ENCODE results near the gene CTTN.

The CTTN gene

GRCh38 chr11:70422692-70423522 is 24.6 kb downstream of the CTTN start:
- Mint-ChIP-seq H3K9me3 (no peaks in the 10 kb centered on the region), H3K27me3 (peaks cover 19% of the 10 kb centered on the region), H3K4me1 (no peaks in the 10 kb centered on the region), H3K4me3 (no peak overlapping the region), H3K36me3 (no peaks in the 10 kb centered on the region), H3K27ac (no peak overlapping the region)
- DNase-seq = no peak
- CTCF ChIA-PET = interaction anchor here (0.6 kb wide), 1 partner anchor 1419 kb away, joined by 3 read pairs; no protein-coding TSS in a partner anchor

GRCh38 chr11:70423523-70424505 is 25.5 kb downstream of the CTTN start:
- Mint-ChIP-seq H3K9me3 (no peaks in the 10 kb centered on the region), H3K27me3 (peaks cover 15% of the 10 kb centered on the region), H3K36me3 (no peaks in the 10 kb centered on the region), H3K27ac (no peak overlapping the region), H3K4me1 (no peaks in the 10 kb centered on the region), H3K4me3 (no peak overlapping the region)
- CTCF ChIA-PET = no interaction called here
- no peak for DNase-seq

- H3K36me3 Mint-ChIP-seq = no peaks in the 10 kb centered on the region
- CTCF ChIA-PET = no interaction called here
- H3K27me3 Mint-ChIP-seq = peaks cover 15% of the 10 kb centered on the region
- no peak overlapping the region for H3K4me3 Mint-ChIP-seq
- H3K27ac Mint-ChIP-seq = no peak overlapping the region
- DNase-seq = no peak
- H3K9me3 Mint-ChIP-seq = no peaks in the 10 kb centered on the region
- no peaks in the 10 kb centered on the region for H3K4me1 Mint-ChIP-seq
These were observed 26.5 kb downstream of the CTTN start for GRCh38 chr11:70424765-70425344.

- CTCF ChIA-PET = no interaction called here
- Mint-ChIP-seq H3K36me3 (no peaks in the 10 kb centered on the region), H3K9me3 (no peaks in the 10 kb centered on the region), H3K4me1 (no peaks in the 10 kb centered on the region), H3K27ac (no peak overlapping the region), H3K4me3 (no peak overlapping the region), H3K27me3 (peaks cover 6% of the 10 kb centered on the region)
- no peak for DNase-seq
These were observed 29.1 kb downstream of the CTTN start for GRCh38 chr11:70427436-70427835.

GRCh38 chr11:70428701-70429427 is 30.5 kb downstream of the CTTN start:
- no peak overlapping the region for H3K4me3 Mint-ChIP-seq
- H3K27me3 Mint-ChIP-seq = no peaks in the 10 kb centered on the region
- CTCF ChIA-PET = no interaction called here
- no peak for DNase-seq
- no peak overlapping the region for H3K27ac Mint-ChIP-seq
- H3K36me3 Mint-ChIP-seq = no peaks in the 10 kb centered on the region
- no peaks in the 10 kb centered on the region for H3K4me1 Mint-ChIP-seq
- no peaks in the 10 kb centered on the region for H3K9me3 Mint-ChIP-seq

GRCh38 chr11:70429428-70429705 is 31.0 kb downstream of the CTTN start:
- Mint-ChIP-seq H3K9me3 (no peaks in the 10 kb centered on the region), H3K27me3 (no peaks in the 10 kb centered on the region), H3K36me3 (no peaks in the 10 kb centered on the region), H3K27ac (no peak overlapping the region), H3K4me3 (no peak overlapping the region), H3K4me1 (no peaks in the 10 kb centered on the region)
- no peak for DNase-seq
- CTCF ChIA-PET = no interaction called here

GRCh38 chr11:70429724-70430521 is 31.6 kb downstream of the CTTN start:
- no peak for DNase-seq
- Mint-ChIP-seq H3K27ac (no peak overlapping the region), H3K36me3 (no peaks in the 10 kb centered on the region), H3K9me3 (no peaks in the 10 kb centered on the region), H3K4me3 (no peak overlapping the region), H3K27me3 (no peaks in the 10 kb centered on the region), H3K4me1 (no peaks in the 10 kb centered on the region)
- CTCF ChIA-PET = no interaction called here

GRCh38 chr11:70430671-70431574 is 32.6 kb downstream of the CTTN start:
- H3K27me3 Mint-ChIP-seq = no peaks in the 10 kb centered on the region
- CTCF ChIA-PET = no interaction called here

GRCh38 chr11:70431611-70432010 is 33.3 kb downstream of the CTTN start:
- H3K27ac Mint-ChIP-seq = no peak overlapping the region
- CTCF ChIA-PET = no interaction called here
- H3K36me3 Mint-ChIP-seq = no peaks in the 10 kb centered on the region
- no peaks in the 10 kb centered on the region for H3K4me1 Mint-ChIP-seq
- DNase-seq = no peak
- no peaks in the 10 kb centered on the region for H3K27me3 Mint-ChIP-seq
- no peak overlapping the region for H3K4me3 Mint-ChIP-seq
- H3K9me3 Mint-ChIP-seq = no peaks in the 10 kb centered on the region

More at GRCh38 chr11:70430671-70431574, 32.6 kb downstream of the CTTN start:
- Mint-ChIP-seq H3K9me3 (no peaks in the 10 kb centered on the region), H3K27ac (no peak overlapping the region), H3K4me3 (no peak overlapping the region), H3K36me3 (no peaks in the 10 kb centered on the region), H3K4me1 (no peaks in the 10 kb centered on the region)
- no peak for DNase-seq

- DNase-seq = no peak
- Mint-ChIP-seq H3K27ac (no peak overlapping the region), H3K9me3 (no peaks in the 10 kb centered on the region), H3K36me3 (no peaks in the 10 kb centered on the region), H3K27me3 (no peaks in the 10 kb centered on the region), H3K4me1 (no peaks in the 10 kb centered on the region), H3K4me3 (no peak overlapping the region)
- CTCF ChIA-PET = no interaction called here
These were observed 33.7 kb downstream of the CTTN start for GRCh38 chr11:70432065-70432464.

GRCh38 chr11:70432580-70432979 is 34.3 kb downstream of the CTTN start:
- Mint-ChIP-seq H3K36me3 (no peaks in the 10 kb centered on the region), H3K27me3 (no peaks in the 10 kb centered on the region), H3K9me3 (no peaks in the 10 kb centered on the region), H3K4me3 (no peak overlapping the region), H3K27ac (no peak overlapping the region), H3K4me1 (no peaks in the 10 kb centered on the region)
- DNase-seq = no peak
- CTCF ChIA-PET = no interaction called here

GRCh38 chr11:70433038-70433437 is 34.7 kb downstream of the CTTN start:
- no peak for DNase-seq
- Mint-ChIP-seq H3K4me1 (no peaks in the 10 kb centered on the region), H3K27me3 (peaks cover 4% of the 10 kb centered on the region), H3K27ac (no peak overlapping the region), H3K4me3 (no peak overlapping the region), H3K36me3 (no peaks in the 10 kb centered on the region), H3K9me3 (no peaks in the 10 kb centered on the region)
- CTCF ChIA-PET = no interaction called here

- no peak overlapping the region for H3K27ac Mint-ChIP-seq
- CTCF ChIA-PET = no interaction called here
- no peak overlapping the region for H3K4me3 Mint-ChIP-seq
- peaks cover 5% of the 10 kb centered on the region for H3K27me3 Mint-ChIP-seq
- no peaks in the 10 kb centered on the region for H3K36me3 Mint-ChIP-seq
- H3K4me1 Mint-ChIP-seq = no peaks in the 10 kb centered on the region
- no peaks in the 10 kb centered on the region for H3K9me3 Mint-ChIP-seq
- DNase-seq = no peak
These were observed 35.2 kb downstream of the CTTN start for GRCh38 chr11:70433526-70433925.
